ENCODE measurements around the gene PLBD2. TPM values are rescaled to one million over a fixed set of nuclear protein-coding genes. Genes with fewer than 3 reads are reported as not detected.

PLBD2 gene
- total and polyA plus RNA-seq, 2 donors from 2014 or later = 12.1 to 37.9 TPM

GRCh38 chr12:113368331-113368730 lies 9.9 kb downstream of the PLBD2 start:
- Histone ChIP-seq H3K4me3 (ENCODE audit: low read length in 3 of 3) (no peak overlapping the region), H3K9ac (ENCODE audit: low read length in 3 of 3) (no peak overlapping the region), H3K4me1 (ENCODE audit: control insufficient read depth in 2 of 3, insufficient read depth in 2 of 3, low read depth in 1 of 3, low read length in 3 of 3) (no peaks in the 10 kb centered on the region), H3K27ac (ENCODE audit: low read depth in 2 of 2, low read length in 2 of 2) (no peak overlapping the region), H3K27me3 (ENCODE audit: control insufficient read depth, insufficient read depth, low read length) (no peaks in the 10 kb centered on the region), H3K9me3 (ENCODE audit: control insufficient read depth in 2 of 3, insufficient read depth in 1 of 3, low read length in 3 of 3) (no peaks in the 10 kb centered on the region), H3K36me3 (ENCODE audit: control insufficient read depth in 2 of 3, insufficient read depth in 3 of 3, low read length in 3 of 3) (peaks cover 0 to 11% (median 0%) of the 10 kb centered on the region in 3 donors)
- TF ChIP-seq CTCF (IDR thresholded peaks at IDR 0.05; ENCODE audit: borderline replicate concordance, extremely low read depth, insufficient read depth) = no peak
- intact Hi-C loops (cut with DNase I) = no loop called here
- DNase-seq (no peak), FAIRE-seq (no peak)

- no peak for TF ChIP-seq CTCF (IDR thresholded peaks at IDR 0.05; ENCODE audit: borderline replicate concordance, extremely low read depth, insufficient read depth)
- FAIRE-seq = no peak
- peaks cover 0 to 12% (median 0%) of the 10 kb centered on the region in 3 donors for H3K36me3 ChIP-seq (ENCODE audit: control insufficient read depth in 2 of 3, insufficient read depth in 3 of 3, low read length in 3 of 3)
Observed at GRCh38 chr12:113369391-113369985, 11.1 kb downstream of the PLBD2 start.

GRCh38 chr12:113370923-113371682 lies 12.7 kb downstream of the PLBD2 start:
- Histone ChIP-seq H3K36me3 (ENCODE audit: control insufficient read depth in 2 of 3, insufficient read depth in 3 of 3, low read length in 3 of 3) (peaks cover 0 to 19% (median 0%) of the 10 kb centered on the region in 3 donors), H3K4me1 (ENCODE audit: control insufficient read depth in 2 of 3, insufficient read depth in 2 of 3, low read depth in 1 of 3, low read length in 3 of 3) (no peaks in the 10 kb centered on the region), H3K9me3 (ENCODE audit: control insufficient read depth in 2 of 3, insufficient read depth in 1 of 3, low read length in 3 of 3) (no peaks in the 10 kb centered on the region), H3K27ac (ENCODE audit: low read depth in 2 of 2, low read length in 2 of 2) (no peak overlapping the region), H3K4me3 (ENCODE audit: low read length in 3 of 3) (no peak overlapping the region), H3K9ac (ENCODE audit: low read length in 3 of 3) (no peak overlapping the region), H3K27me3 (ENCODE audit: control insufficient read depth, insufficient read depth, low read length) (no peaks in the 10 kb centered on the region)
- DNase-seq = no peak
- intact Hi-C loops (cut with DNase I) = no loop called here
- no peak for TF ChIP-seq CTCF (IDR thresholded peaks at IDR 0.05; ENCODE audit: borderline replicate concordance, extremely low read depth, insufficient read depth)
- FAIRE-seq = no peak

More at GRCh38 chr12:113369391-113369985, 11.1 kb downstream of the PLBD2 start:
- Histone ChIP-seq H3K27me3 (ENCODE audit: control insufficient read depth, insufficient read depth, low read length) (no peaks in the 10 kb centered on the region), H3K4me3 (ENCODE audit: low read length in 3 of 3) (no peak overlapping the region), H3K9ac (ENCODE audit: low read length in 3 of 3) (no peak overlapping the region), H3K4me1 (ENCODE audit: control insufficient read depth in 2 of 3, insufficient read depth in 2 of 3, low read depth in 1 of 3, low read length in 3 of 3) (no peaks in the 10 kb centered on the region), H3K9me3 (ENCODE audit: control insufficient read depth in 2 of 3, insufficient read depth in 1 of 3, low read length in 3 of 3) (no peaks in the 10 kb centered on the region), H3K27ac (ENCODE audit: low read depth in 2 of 2, low read length in 2 of 2) (no peak overlapping the region)
- intact Hi-C loops (cut with DNase I) = no loop called here
- no peak for DNase-seq
